Ectodermal cell (in vitro differentiated cells): ENCODE results near the gene RGS16.

ENCODE experiments used
- H3K27ac ChIP-seq: 2 replicates; pipeline ENCODE4 v1.7.0; 2013; ENCODE audit warnings: mild to moderate bottlenecking, low read depth, low read length; ENCODE audit not compliant: insufficient read depth, poor library complexity, severe bottlenecking
- H3K27me3 ChIP-seq: 2 replicates; pipeline ENCODE4 v1.7.0; 2013; ENCODE audit warnings: mild to moderate bottlenecking, low read length; ENCODE audit not compliant: insufficient read depth, control insufficient read depth, poor library complexity, severe bottlenecking
- H3K36me3 ChIP-seq: one replicate; pipeline ENCODE4 v1.7.0; 2013; ENCODE audit warnings: low read length; ENCODE audit not compliant: control insufficient read depth, insufficient read depth
- H3K4me1 ChIP-seq: one replicate; pipeline ENCODE4 v1.7.0; 2013; ENCODE audit warnings: low read length; ENCODE audit not compliant: control insufficient read depth, insufficient read depth
- H3K4me3 ChIP-seq: 2 replicates; pipeline ENCODE4 v1.7.0; 2013; ENCODE audit warnings: low read depth, low read length, control low read depth; ENCODE audit not compliant: insufficient read depth
- H3K9me3 ChIP-seq: 2 replicates; pipeline ENCODE4 v1.7.0; 2013; ENCODE audit warnings: mild to moderate bottlenecking, low read length, moderate library complexity; ENCODE audit not compliant: control insufficient read depth
- WGBS, 2 experiments: methylation state at CpG; one replicate each; pipeline ENCODE4 v1.1.7; 2013; ENCODE audit warnings: missing lambda C conversion rate in 2 of 2; 5-methylcytosine and 5-hydroxymethylcytosine counted together

The RGS16 gene

DNA sequence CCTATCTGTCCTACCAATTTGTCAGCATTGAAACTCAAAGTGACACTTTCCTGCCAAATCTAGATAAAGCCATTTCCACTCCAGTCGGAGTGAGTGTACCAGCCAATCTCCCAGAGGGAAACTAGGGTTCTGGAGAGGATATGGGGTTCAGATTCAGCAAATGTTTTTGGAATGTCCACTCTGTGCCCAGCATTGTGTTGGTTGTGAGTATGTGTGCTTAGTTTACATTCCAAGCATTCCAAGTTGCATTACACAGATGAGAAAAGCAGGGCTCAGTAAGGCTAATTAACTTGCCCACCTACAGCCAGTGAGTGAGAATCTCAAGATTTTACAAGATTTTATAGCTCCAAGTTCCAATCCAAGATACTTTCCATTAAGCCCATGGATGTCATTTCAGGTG lies 26.4 kb upstream of the RGS16 start:
- WGBS, 2 experiments: 86 to 94% methylated on average over 1 of the region's 1 CpG
- Histone ChIP-seq H3K9me3 (no peaks in the 10 kb centered on the region), H3K27ac (no peak overlapping the region)

DNA sequence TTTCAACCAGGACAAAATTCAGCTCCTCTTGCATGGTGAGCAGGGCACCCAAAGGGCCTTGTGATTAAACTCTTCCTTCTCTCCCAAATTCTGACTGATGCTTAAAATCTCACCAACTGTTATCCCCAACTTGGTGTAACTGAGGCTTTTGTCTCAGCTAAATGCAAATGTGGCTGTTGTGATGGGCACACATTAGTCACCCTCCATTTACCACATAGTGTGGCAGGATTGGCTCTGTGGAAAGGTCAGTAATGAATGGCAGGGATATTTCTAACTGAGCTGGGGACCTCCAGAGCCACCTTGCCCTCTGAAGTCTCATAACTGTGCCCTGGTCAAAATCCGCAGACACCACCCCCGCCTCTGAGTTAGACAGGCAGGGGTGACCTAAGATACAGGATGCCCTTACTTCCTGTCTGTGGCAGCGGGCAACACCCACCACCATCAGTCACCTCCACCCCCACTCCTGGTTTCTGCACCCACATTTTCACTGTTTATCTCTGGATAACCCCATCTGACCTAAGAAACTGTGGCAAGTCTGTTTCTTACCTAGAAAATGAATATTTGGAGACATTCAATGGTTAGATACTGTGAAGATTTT lies 25.4 kb upstream of the RGS16 start:
- Histone ChIP-seq H3K9me3 (no peaks in the 10 kb centered on the region), H3K4me3 (no peak overlapping the region), H3K27me3 (no peaks in the 10 kb centered on the region), H3K27ac (no peak overlapping the region), H3K36me3 (no peaks in the 10 kb centered on the region), H3K4me1 (peaks cover 37% of the 10 kb centered on the region)
- WGBS, 2 experiments: 92 to 97% methylated on average over 3 of the region's 3 CpGs

More for the DNA sequence above, 26.4 kb upstream of the RGS16 start:
- H3K4me1 ChIP-seq: peaks cover 42% of the 10 kb centered on the region
- H3K27me3 ChIP-seq: no peaks in the 10 kb centered on the region
- no peaks in the 10 kb centered on the region for H3K36me3 ChIP-seq
- no peak overlapping the region for H3K4me3 ChIP-seq

DNA sequence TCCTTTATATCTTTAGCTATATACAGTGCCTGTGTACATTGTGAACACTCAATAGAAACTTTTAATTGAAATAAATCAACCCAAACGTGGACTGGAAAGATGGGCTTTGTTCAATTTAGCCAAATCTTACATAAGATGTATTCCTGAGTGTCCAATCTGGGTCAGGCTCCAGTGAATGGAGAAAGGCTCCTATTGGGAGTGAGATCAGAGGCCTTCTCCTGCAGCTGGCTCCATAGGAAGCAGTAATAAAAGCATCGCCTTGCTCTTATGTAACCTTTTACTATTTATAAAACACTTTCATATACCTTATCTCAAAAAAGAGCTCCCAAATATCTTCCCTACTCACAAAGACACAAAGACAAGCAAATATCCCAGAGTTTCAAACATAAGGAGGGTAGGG lies 24.9 kb upstream of the RGS16 start:
- peaks cover 32% of the 10 kb centered on the region for H3K4me1 ChIP-seq
- H3K27me3 ChIP-seq: no peaks in the 10 kb centered on the region
- H3K36me3 ChIP-seq: no peaks in the 10 kb centered on the region
- 70 to 75% methylated on average over 2 of the region's 2 CpGs for WGBS, 2 experiments
- H3K27ac ChIP-seq: no peak overlapping the region
- no peaks in the 10 kb centered on the region for H3K9me3 ChIP-seq
- no peak overlapping the region for H3K4me3 ChIP-seq

DNA sequence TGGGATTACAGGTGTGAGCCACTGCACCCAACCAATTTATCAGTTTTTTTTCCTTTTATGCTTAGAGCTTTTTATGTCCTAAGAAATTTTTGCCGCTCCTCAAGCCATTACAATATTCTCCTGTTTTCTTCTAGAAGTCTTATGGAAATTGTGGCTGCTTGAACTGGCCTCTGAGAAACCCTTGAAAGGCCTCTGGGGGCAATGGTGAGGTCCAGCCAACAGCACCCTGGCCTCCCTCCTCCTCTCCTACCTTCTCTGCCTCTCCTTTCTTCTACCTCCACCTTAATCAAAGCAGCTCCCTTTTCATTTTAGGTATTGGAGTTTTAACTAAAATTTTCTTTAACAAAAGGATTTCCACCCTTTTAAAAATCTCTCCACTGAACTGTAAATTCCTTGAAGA lies 24.5 kb upstream of the RGS16 start:
- Histone ChIP-seq H3K9me3 (no peaks in the 10 kb centered on the region), H3K4me1 (peaks cover 31% of the 10 kb centered on the region), H3K27ac (no peak overlapping the region), H3K4me3 (no peak overlapping the region), H3K36me3 (no peaks in the 10 kb centered on the region), H3K27me3 (no peaks in the 10 kb centered on the region)
- whole genome bisulfite sequencing, 2 experiments: 88 to 100% methylated on average over 1 of the region's 1 CpG

DNA sequence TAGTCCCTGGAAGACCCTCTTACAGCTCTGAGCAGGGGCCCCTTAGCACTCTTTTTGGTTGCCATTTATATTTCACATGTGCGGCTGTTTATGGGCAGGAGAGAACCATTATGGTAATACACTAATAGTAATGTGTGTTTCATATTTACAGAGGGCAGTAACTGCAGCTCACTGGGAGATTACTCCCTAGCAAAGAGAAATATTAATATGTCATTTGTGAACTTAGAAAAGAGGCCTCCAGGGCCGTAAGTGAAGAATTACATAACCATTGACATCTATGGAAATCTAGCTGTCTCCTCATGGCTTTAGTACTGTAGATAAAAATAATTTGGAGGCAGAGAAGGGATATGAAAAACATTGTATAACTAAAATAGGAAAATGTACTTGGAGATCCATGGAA lies 23.4 kb upstream of the RGS16 start:
- WGBS, 2 experiments: 100% methylated on average over 1 to 2 of the region's 2 CpGs
- Histone ChIP-seq H3K27me3 (no peaks in the 10 kb centered on the region), H3K4me3 (no peak overlapping the region), H3K9me3 (no peaks in the 10 kb centered on the region), H3K27ac (no peak overlapping the region), H3K36me3 (no peaks in the 10 kb centered on the region), H3K4me1 (peaks cover 24% of the 10 kb centered on the region)

DNA sequence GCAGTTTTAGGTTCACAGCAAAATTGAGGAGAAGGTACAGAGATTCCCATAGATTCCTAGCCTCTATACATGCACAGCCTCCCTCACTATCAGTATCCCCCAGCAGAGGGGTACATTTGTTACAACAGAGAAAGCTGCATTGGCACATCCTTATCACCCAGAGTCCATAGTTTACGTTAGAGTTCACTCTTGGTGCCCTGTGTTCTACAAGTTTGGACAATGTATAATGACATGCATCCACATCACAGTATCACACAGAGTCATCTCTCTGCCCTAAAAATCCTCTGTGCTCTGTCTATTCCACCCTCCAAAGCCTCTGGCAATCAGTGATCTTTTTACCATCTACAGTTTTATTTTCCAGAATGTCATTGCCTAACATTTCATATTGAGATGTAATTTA lies 22.3 kb upstream of the RGS16 start:
- H3K27ac ChIP-seq: no peak overlapping the region
- H3K27me3 ChIP-seq: no peaks in the 10 kb centered on the region
- no peaks in the 10 kb centered on the region for H3K9me3 ChIP-seq
- WGBS, 2 experiments: 94 to 97% methylated on average over 1 of the region's 1 CpG
- no peak overlapping the region for H3K4me3 ChIP-seq
- H3K36me3 ChIP-seq: no peaks in the 10 kb centered on the region
- H3K4me1 ChIP-seq: peaks cover 24% of the 10 kb centered on the region

DNA sequence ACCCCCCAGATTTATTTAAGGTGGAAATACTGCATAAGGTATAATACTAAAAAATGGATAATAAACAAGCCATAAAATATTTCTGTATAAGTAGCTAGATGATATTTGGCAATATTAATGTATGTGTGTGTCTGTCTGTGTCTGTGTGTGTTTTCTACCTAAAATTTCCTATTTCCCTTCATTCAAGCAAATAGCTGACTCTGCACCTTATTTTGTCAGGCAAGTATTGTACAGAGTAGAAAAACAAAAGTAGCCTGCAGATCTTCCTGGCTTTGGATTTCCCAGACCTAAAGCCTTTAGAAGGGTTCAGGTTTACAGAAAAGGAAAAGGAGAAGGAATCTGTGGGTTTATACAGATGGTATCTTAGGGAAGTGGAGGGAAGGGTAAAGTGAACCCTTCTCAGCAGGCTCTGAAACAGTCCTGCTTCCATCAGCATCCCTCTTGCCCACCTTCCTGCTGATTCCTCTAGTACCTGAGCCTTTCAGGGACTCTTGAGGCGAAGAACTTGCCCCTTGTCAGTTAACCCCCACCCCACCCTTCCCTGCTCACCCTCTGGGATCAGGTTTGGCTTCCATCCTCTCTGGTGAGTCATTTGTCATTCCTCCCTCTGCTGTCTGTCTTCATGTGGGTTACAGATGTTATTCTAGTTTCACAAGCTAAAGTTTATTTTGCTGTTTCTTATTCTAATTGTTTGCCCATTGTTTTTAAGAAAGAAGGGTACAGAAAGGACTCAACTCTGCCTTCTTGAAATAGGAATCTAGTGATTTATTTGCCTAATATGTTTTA lies 21.7 kb upstream of the RGS16 start:
- no peaks in the 10 kb centered on the region for H3K9me3 ChIP-seq
- no peaks in the 10 kb centered on the region for H3K36me3 ChIP-seq
- no peak overlapping the region for H3K4me3 ChIP-seq
- peaks cover 20% of the 10 kb centered on the region for H3K4me1 ChIP-seq
- H3K27me3 ChIP-seq: no peaks in the 10 kb centered on the region
- 53 to 63% methylated on average over 1 of the region's 1 CpG for WGBS, 2 experiments
- H3K27ac ChIP-seq: no peak overlapping the region

DNA sequence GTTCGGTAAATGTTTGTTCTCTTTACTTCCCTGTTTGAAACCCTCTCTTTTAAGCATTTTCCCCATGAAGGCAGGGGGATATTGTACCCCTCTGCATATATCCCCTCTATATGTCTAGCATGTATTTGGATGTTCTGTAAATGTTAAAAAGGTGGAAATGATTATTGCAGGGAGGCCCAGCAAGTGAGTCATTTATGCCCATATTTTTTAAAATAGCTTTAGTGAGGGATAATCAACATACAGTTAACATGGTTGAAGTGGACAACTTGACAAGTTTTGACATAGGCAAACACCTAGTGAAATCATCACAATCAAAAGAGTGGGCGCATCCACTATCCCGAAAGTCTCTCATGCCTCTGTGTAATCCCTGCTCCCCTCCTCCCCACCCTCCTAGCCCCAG lies 20.8 kb upstream of the RGS16 start:
- Histone ChIP-seq H3K4me1 (peaks cover 12% of the 10 kb centered on the region), H3K27me3 (no peaks in the 10 kb centered on the region), H3K36me3 (no peaks in the 10 kb centered on the region), H3K4me3 (no peak overlapping the region), H3K9me3 (no peaks in the 10 kb centered on the region), H3K27ac (no peak overlapping the region)
- 90 to 94% methylated on average over 3 of the region's 3 CpGs for WGBS, 2 experiments

DNA sequence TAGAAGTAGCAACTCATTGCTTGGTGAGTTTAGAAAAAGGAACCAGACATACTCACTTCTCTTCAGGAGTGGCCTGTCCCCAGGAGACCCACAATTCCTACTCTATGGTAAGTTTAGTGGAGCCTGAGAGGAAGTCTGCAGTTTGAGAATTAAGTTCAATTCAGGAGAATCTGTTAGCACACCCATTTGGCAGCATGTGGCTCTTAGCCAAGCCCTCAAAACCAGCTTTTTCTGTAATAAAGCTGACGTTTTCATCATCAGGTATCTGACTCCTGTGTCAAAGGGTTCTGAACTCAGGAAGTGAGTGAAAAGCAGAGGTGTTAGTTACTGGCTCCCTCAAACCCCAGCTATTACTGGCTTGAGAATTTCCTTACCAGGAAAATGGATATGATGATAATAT lies 20.4 kb upstream of the RGS16 start:
- no peaks in the 10 kb centered on the region for H3K27me3 ChIP-seq
- H3K9me3 ChIP-seq: no peaks in the 10 kb centered on the region
- H3K36me3 ChIP-seq: no peaks in the 10 kb centered on the region
- no peak overlapping the region for H3K27ac ChIP-seq
- no peak overlapping the region for H3K4me3 ChIP-seq
- 85 to 87% methylated on average over 1 of the region's 1 CpG for WGBS, 2 experiments
- peaks cover 9% of the 10 kb centered on the region for H3K4me1 ChIP-seq

DNA sequence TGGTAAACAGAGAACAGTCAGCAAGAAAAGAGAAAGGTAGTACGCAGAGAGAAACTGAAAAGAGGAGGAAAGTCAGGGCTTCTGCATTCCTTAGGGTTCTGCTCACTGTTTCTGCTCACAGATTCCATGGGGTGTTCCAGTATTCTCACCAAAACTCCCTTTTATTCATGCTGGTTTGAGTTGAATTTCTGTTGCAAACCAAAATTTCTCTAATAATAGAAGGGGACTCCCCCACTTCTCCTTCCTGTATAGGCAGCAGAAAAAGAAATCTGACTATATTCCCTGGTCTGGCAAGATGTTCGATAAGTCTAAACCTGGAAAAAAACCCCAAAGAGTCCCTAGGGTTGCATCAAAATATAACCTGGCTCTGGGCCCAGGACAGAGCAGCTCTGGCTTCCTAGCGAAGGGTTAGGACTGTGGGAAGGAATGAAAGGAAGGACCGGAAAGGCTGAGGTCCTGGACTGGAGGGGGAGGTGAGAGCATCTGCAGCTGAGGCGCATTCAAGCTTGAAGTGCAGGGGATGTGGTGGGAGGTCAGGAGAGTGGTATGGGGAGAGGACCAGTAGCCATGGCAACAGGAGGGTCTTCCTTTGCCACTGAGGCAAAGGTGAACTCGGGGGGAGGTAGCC lies 18.8 kb upstream of the RGS16 start:
- no peak overlapping the region for H3K4me3 ChIP-seq
- no peaks in the 10 kb centered on the region for H3K36me3 ChIP-seq
- no peaks in the 10 kb centered on the region for H3K9me3 ChIP-seq
- 82 to 84% methylated on average over 6 of the region's 6 CpGs for WGBS, 2 experiments
- H3K27me3 ChIP-seq: no peaks in the 10 kb centered on the region
- no peak overlapping the region for H3K27ac ChIP-seq
- H3K4me1 ChIP-seq: peaks cover 5% of the 10 kb centered on the region
